Upper lobe of left lung (tissue), 6 donors: ENCODE data around the gene HSD17B10. TPM values are rescaled to one million over a fixed set of nuclear protein-coding genes. Genes with fewer than 3 reads are reported as not detected.

ENCODE experiments used
- ATAC-seq, 2 donors: fragments of 200-7000 bp; cut with Tn5 transposase; one replicate each; pipeline ENCODE4 v1.9.1; 2022; ENCODE audit warnings: mild to moderate bottlenecking in 2 of 2, moderate library complexity in 2 of 2; ENCODE audit not compliant: low FRiP score in 2 of 2
- DNase-seq, 2 donors: peaks; one replicate each; pipeline ENCODE4 v3.0.0-alpha.2; 2019 to 2020
- H3K27ac ChIP-seq, 4 donors: fragments of 200-600 bp; sonication (generic); one replicate each; pipeline ENCODE4 v1.5.1; 2016 to 2019
- H3K27me3 ChIP-seq, 4 donors: fragments of 200-600 bp; sonication (generic); one replicate each; pipeline ENCODE4 v1.5.1; 2017 to 2019
- H3K36me3 ChIP-seq, 4 donors: fragments of 200-600 bp; sonication (generic); one replicate each; pipeline ENCODE4 v1.5.1; 2016 to 2019
- H3K4me1 ChIP-seq, 4 donors: fragments of 200-600 bp; sonication (generic); one replicate each; pipeline ENCODE4 v1.5.1; 2018 to 2019
- H3K4me3 ChIP-seq, 4 donors: fragments of 200-600 bp; sonication (generic); one replicate each; pipeline ENCODE4 v1.5.1; 2017 to 2019; ENCODE audit warnings: mild to moderate bottlenecking in 2 of 4, moderate library complexity in 1 of 4
- H3K9me3 ChIP-seq, 4 donors: fragments of 200-600 bp; sonication (generic); one replicate each; pipeline ENCODE4 v1.5.1; 2018 to 2019
- CTCF ChIP-seq, 6 experiments: fragments of 450-650 bp in 4 of 6; fragments of 200-600 bp in 2 of 6; sonication (generic) in 2 of 6; IDR thresholded peaks; one replicate each; pipeline ENCODE4 v1.5.1; 2016 to 2019; ENCODE audit warnings: antibody characterized with exemption in 6 of 6
- EP300 ChIP-seq, 4 donors: sonication (generic); formaldehyde crosslinking; IDR thresholded peaks; one replicate each; pipeline ENCODE4 v1.5.1; 2017; ENCODE audit warnings: antibody characterized with exemption in 4 of 4, control low read depth in 2 of 4
- POLR2A ChIP-seq, 4 donors: fragments of 450-650 bp; IDR thresholded peaks; one replicate each; pipeline ENCODE4 v1.5.1; 2016 to 2017; ENCODE audit warnings: antibody characterized with exemption in 4 of 4, mild to moderate bottlenecking in 2 of 4
- POLR2AphosphoS5 ChIP-seq, 2 donors: sonication (generic); formaldehyde crosslinking; IDR thresholded peaks; one replicate each; pipeline ENCODE4 v1.5.1; 2017; ENCODE audit warnings: antibody characterized with exemption in 2 of 2
- WGBS, 2 donors: methylation state at CpG; one replicate each; pipeline ENCODE4 v1.1.5; 2017 to 2018; 5-methylcytosine and 5-hydroxymethylcytosine counted together
- total RNA-seq, 6 donors: library from RNA; depleted of rRNA in 4 of 6; stranded (reverse); fragments of >200 nt in 4 of 6; gene quantifications; one replicate each; pipeline versions ENCODE4 v1.1.0 to v1.2.1, GENCODE V29; 2016 to 2021
- donor health status: DM: no; HTN: no; CAD: no; lungs with moderate emphysema.
- donor health status: DM: no; HTN: yes; CAD: no; lungs with severe emphysema.

The HSD17B10 gene
- total RNA-seq, 6 donors from 2014 or later: 7.3 to 71.3 (median 45.3) TPM

GRCh38 chrX:53438832-53439230 is 4.7 kb upstream of the HSD17B10 start:
- TF ChIP-seq POLR2A (IDR thresholded peaks at IDR 0.05): no peak
- Histone ChIP-seq H3K27me3 (peaks cover 0 to 6% (median 0%) of the 10 kb centered on the region in 4 donors), H3K9me3 (no peaks in the 10 kb centered on the region), H3K4me3 (no peak overlapping the region), H3K27ac (no peak overlapping the region), H3K4me1 (peaks cover 0 to 20% (median 4%) of the 10 kb centered on the region in 4 donors), H3K36me3 (no peaks in the 10 kb centered on the region)
- 76 to 82% methylated on average over 1 of the region's 1 CpG for WGBS, 2 donors
- no peak for ATAC-seq
- no peak for DNase-seq

- no peak overlapping the region for H3K27ac ChIP-seq
- WGBS, 2 donors: 37 to 47% methylated on average over 5 of the region's 5 CpGs
- no peak overlapping the region for H3K4me3 ChIP-seq
- DNase-seq: no peak
- H3K36me3 ChIP-seq: no peaks in the 10 kb centered on the region
- H3K9me3 ChIP-seq: no peaks in the 10 kb centered on the region
- H3K27me3 ChIP-seq: peaks cover 0 to 6% (median 0%) of the 10 kb centered on the region in 4 donors
- TF ChIP-seq POLR2A (IDR thresholded peaks at IDR 0.05): no peak
- no peak for TF ChIP-seq EP300 (IDR thresholded peaks at IDR 0.05)
- TF ChIP-seq CTCF (IDR thresholded peaks at IDR 0.05): no peak
- no peak for TF ChIP-seq POLR2AphosphoS5 (IDR thresholded peaks at IDR 0.05)
- ATAC-seq: no peak
- peaks cover 0 to 25% (median 6%) of the 10 kb centered on the region in 4 donors for H3K4me1 ChIP-seq
Measured at GRCh38 chrX:53438174-53438831, 4.1 kb upstream of the HSD17B10 start.

- no peak overlapping the region for H3K4me3 ChIP-seq
- ATAC-seq (no peak), DNase-seq (no peak)
- H3K27me3 ChIP-seq: peaks cover 0 to 6% (median 0%) of the 10 kb centered on the region in 4 donors
- TF ChIP-seq CTCF (IDR thresholded peaks at IDR 0.05) (no peak), POLR2A (IDR thresholded peaks at IDR 0.05) (no peak), POLR2AphosphoS5 (IDR thresholded peaks at IDR 0.05) (no peak), EP300 (IDR thresholded peaks at IDR 0.05) (no peak)
- WGBS, 2 donors: 65 to 73% methylated on average over 2 of the region's 2 CpGs
- peaks cover 0 to 2% (median 0%) of the 10 kb centered on the region in 4 donors for H3K36me3 ChIP-seq
- H3K4me1 ChIP-seq: peaks cover 0 to 26% (median 6%) of the 10 kb centered on the region in 4 donors
- H3K27ac ChIP-seq: no peak overlapping the region
- H3K9me3 ChIP-seq: no peaks in the 10 kb centered on the region
Measured at GRCh38 chrX:53437206-53437605, 3.0 kb upstream of the HSD17B10 start.

GRCh38 chrX:53435997-53436396 is 1.8 kb upstream of the HSD17B10 start:
- no peak for TF ChIP-seq POLR2AphosphoS5 (IDR thresholded peaks at IDR 0.05)
- peak; percentile 49 to 86 (median 75) for TF ChIP-seq CTCF (IDR thresholded peaks at IDR 0.05)
- no peak for TF ChIP-seq POLR2A (IDR thresholded peaks at IDR 0.05)
- Histone ChIP-seq H3K4me3 (no peak overlapping the region), H3K27ac (no peak overlapping the region), H3K9me3 (no peaks in the 10 kb centered on the region), H3K27me3 (no peaks in the 10 kb centered on the region), H3K4me1 (peaks cover 0 to 22% (median 4%) of the 10 kb centered on the region in 4 donors), H3K36me3 (peaks cover 0 to 15% (median 6%) of the 10 kb centered on the region in 4 donors)
- WGBS, 2 donors: 0 to 5% methylated on average over 3 to 4 of the region's 4 CpGs
- peak in 1 of 2 donors; percentile 75 for DNase-seq
- peak; percentile 48 to 73 for ATAC-seq

GRCh38 chrX:53430231-53430630 is 3.9 kb downstream of the HSD17B10 start:
- H3K9me3 ChIP-seq: no peaks in the 10 kb centered on the region
- no peak overlapping the region for H3K4me3 ChIP-seq
- peaks cover 0 to 11% (median 2%) of the 10 kb centered on the region in 4 donors for H3K4me1 ChIP-seq
- peaks cover 0 to 22% (median 11%) of the 10 kb centered on the region in 4 donors for H3K36me3 ChIP-seq
- H3K27ac ChIP-seq: no peak overlapping the region
- no peak for DNase-seq
- WGBS, 2 donors: 93 to 100% methylated on average over 1 to 9 of the region's 9 CpGs
- ATAC-seq: no peak
- no peak for TF ChIP-seq CTCF (IDR thresholded peaks at IDR 0.05)
- no peak for TF ChIP-seq EP300 (IDR thresholded peaks at IDR 0.05)
- no peak for TF ChIP-seq POLR2AphosphoS5 (IDR thresholded peaks at IDR 0.05)
- TF ChIP-seq POLR2A (IDR thresholded peaks at IDR 0.05): no peak
- no peaks in the 10 kb centered on the region for H3K27me3 ChIP-seq
